Heart right ventricle (tissue), 16 donors: Measurements from ENCODE around the gene BMAL2. TPM values are rescaled to one million over a fixed set of nuclear protein-coding genes. Genes with fewer than 3 reads are reported as not detected.

Experiments used
- ATAC-seq, 8 donors: fragments of 200-7000 bp; cut with Tn5 transposase; one replicate each; pipeline ENCODE4 v1.9.1; 2020; ENCODE audit warnings: mild to moderate bottlenecking in 8 of 8, moderate library complexity in 8 of 8, moderate number of reproducible peaks in 1 of 8
- DNase-seq, 2 donors: peaks; one replicate each; pipeline ENCODE4 v3.0.0-alpha.2; 2020
- H3K27ac ChIP-seq, 10 donors: fragments of 200-600 bp; sonication (generic) in 2 of 10; one replicate each; pipeline versions ENCODE4 v1.5.0 to v1.8.0; 2020 to 2022; ENCODE audit warnings: mild to moderate bottlenecking in 3 of 10
- H3K27me3 ChIP-seq, 7 donors: fragments of 200-600 bp; one replicate each; pipeline ENCODE4 v1.8.0; 2021 to 2022; ENCODE audit warnings: mild to moderate bottlenecking in 2 of 7
- H3K36me3 ChIP-seq, 9 donors: fragments of 200-600 bp; sonication (generic) in 1 of 9; one replicate each; pipeline versions ENCODE4 v1.5.0 to v1.8.0; 2020 to 2022; ENCODE audit warnings: mild to moderate bottlenecking in 2 of 9
- H3K4me1 ChIP-seq, 9 donors: fragments of 200-600 bp; sonication (generic) in 1 of 9; one replicate each; pipeline versions ENCODE4 v1.5.0 to v1.8.0; 2020 to 2022; ENCODE audit warnings: mild to moderate bottlenecking in 4 of 9
- H3K4me3 ChIP-seq, 10 donors: fragments of 200-600 bp; sonication (generic) in 2 of 10; one replicate each; pipeline versions ENCODE4 v1.5.0 to v1.8.0; 2020 to 2022; ENCODE audit warnings: mild to moderate bottlenecking in 7 of 10, moderate library complexity in 2 of 10
- H3K9me3 ChIP-seq, 11 donors: fragments of 200-600 bp in 10 of 11; sonication (generic) in 2 of 11; one replicate each; pipeline versions ENCODE4 v1.5.0 to v1.8.0; 2013 to 2022; ENCODE audit warnings: mild to moderate bottlenecking in 2 of 11, control low read depth in 1 of 11, moderate library complexity in 1 of 11
- WGBS, 2 donors: extraction: QIAGEN DNeasy Blood & Tissue Kit; methylation state at CpG; one replicate each; pipeline ENCODE4 v1.1.7; 2013; ENCODE audit warnings: inconsistent platforms in 1 of 2; 5-methylcytosine and 5-hydroxymethylcytosine counted together
- intact Hi-C, 10 donors: fragments of 100-400 bp; cut with DNase I; formaldehyde crosslinking; loops; one replicate each; pipeline versions ENCODE4 v1.11.1 to v1.14.2; 2022
- polyA plus RNA-seq, 2 donors: library from polyadenylated mRNA; stranded (reverse); fragments of 200-250 nt; gene quantifications; one replicate each; pipeline ENCODE4 v1.2.3, GENCODE V29; 2013
- total RNA-seq, 10 donors: library from RNA; stranded (reverse); fragmentation: NEBNext Ultra II Directional in 3 of 10; extraction: Animal tissue kit (Norgen Biotek cat#: 25700) in 3 of 10; gene quantifications; one replicate each; pipeline versions ENCODE4 v1.2.1 to v1.2.4, GENCODE V29; 2021 to 2023
- TF ChIP-seq, protein P1 (sequence below), 9 donors: fragments of 200-600 bp; sonication (generic) in 2 of 9; IDR thresholded peaks; one replicate each; pipeline versions ENCODE4 v1.5.0 to v1.8.0; 2021 to 2022; ENCODE audit warnings: antibody characterized with exemption in 9 of 9, mild to moderate bottlenecking in 5 of 9, moderate library complexity in 1 of 9
- donor health status: Arrhythmogenic right ventricular cardiomyopathy.
- donor health status: ischemic (EF 13 %, LVEDD 7.1; RV severe dilation, severe dysfunction).
- donor health status: healthy with polysubstance abuse.
- donor health status: DM: no; HTN: yes; CAD: no.
- donor health status: DM: no; HTN: no; CAD: no.
- donor health status: ischemic (EF 25% LVEDD 6.9; RV normal size, moderate dysfunction).
- donor health status: ischemic (EF 25% LVEDD 5.7; RV mildly dilated, moderate dysfunction).
- donor health status: healthy.
- donor health status: DM: yes; HTN: yes; CAD: no.
- donor health status: Ischemic cardiomyopathy.
- donor health status: ischemic (EF 35%, LVEDD 5.7; RV mildly dilated, moderate dysfunction).
- donor health status: nonischemic (EF 11% LVEDD 7.7; RV severe dilation, severe dysfunction).
- donor health status: DM: yes; HTN: yes; CAD: no.
- donor health status: PGD.
- donor health status: ischemic (EF 29% LVEDD 5.4; RV normal size, mild dysfunction).
- donor health status: nonischemic (EF 23%, LVEDD 6.1; RV moderate dilation, normal function).

The BMAL2 gene
- total and polyA plus RNA-seq, 12 donors, result 0.44 to 9.4 (median 1.9) TPM

DNA sequence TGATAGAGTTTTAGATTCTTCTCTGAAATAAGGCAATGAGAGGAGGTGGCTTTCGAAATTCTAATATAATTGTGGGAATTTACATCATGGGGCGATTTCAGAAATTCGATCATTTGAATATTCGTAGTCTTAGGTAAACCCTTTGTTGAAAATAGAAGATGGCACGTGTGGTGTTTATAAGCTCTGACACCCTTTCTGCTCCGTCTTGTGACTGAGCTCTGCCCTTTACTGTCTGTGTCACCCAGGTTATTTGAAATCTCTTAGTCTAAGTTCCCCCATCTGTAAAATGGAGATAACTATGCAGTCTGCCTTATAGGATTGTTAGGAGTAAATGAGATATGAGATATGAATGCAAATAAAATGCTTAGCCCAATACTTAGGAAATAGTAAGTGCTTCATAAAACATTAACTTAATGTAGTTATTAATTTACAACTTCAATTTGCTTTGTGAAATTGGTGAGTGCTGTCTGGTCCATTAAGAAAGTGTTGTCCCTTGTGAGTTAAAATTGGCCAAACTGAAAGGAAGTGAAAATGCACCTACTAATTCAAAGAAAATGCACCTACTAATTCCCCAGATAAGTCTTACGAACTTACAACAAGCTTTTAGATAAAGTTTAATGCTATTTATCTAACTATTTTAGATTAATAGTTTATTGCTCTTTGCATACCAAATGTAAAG lies 1.5 kb downstream of the BMAL2 start:
- Histone ChIP-seq H3K4me1 (peaks cover 0 to 32% (median 9%) of the 10 kb centered on the region in 9 donors), H3K27ac (no peak overlapping the region), H3K27me3 (peaks cover 0 to 21% (median 0%) of the 10 kb centered on the region in 7 donors), H3K4me3 (peak overlapping the region in 3 of 10 donors; percentile 57 to 73 (median 66)), H3K9me3 (no peaks in the 10 kb centered on the region), H3K36me3 (no peaks in the 10 kb centered on the region)
- DNase-seq (no peak), ATAC-seq (no peak)
- intact Hi-C loops, result loop anchor here in 3 of 10 donors (10.0 kb wide), 3 partner anchors 321 to 371 kb away; no protein-coding TSS in a partner anchor
- 82 to 83% methylated on average over 7 of the region's 7 CpGs for WGBS, 2 donors
- TF ChIP-seq, protein P1, sequence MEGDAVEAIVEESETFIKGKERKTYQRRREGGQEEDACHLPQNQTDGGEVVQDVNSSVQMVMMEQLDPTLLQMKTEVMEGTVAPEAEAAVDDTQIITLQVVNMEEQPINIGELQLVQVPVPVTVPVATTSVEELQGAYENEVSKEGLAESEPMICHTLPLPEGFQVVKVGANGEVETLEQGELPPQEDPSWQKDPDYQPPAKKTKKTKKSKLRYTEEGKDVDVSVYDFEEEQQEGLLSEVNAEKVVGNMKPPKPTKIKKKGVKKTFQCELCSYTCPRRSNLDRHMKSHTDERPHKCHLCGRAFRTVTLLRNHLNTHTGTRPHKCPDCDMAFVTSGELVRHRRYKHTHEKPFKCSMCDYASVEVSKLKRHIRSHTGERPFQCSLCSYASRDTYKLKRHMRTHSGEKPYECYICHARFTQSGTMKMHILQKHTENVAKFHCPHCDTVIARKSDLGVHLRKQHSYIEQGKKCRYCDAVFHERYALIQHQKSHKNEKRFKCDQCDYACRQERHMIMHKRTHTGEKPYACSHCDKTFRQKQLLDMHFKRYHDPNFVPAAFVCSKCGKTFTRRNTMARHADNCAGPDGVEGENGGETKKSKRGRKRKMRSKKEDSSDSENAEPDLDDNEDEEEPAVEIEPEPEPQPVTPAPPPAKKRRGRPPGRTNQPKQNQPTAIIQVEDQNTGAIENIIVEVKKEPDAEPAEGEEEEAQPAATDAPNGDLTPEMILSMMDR (IDR thresholded peaks at IDR 0.05), result no peak

DNA sequence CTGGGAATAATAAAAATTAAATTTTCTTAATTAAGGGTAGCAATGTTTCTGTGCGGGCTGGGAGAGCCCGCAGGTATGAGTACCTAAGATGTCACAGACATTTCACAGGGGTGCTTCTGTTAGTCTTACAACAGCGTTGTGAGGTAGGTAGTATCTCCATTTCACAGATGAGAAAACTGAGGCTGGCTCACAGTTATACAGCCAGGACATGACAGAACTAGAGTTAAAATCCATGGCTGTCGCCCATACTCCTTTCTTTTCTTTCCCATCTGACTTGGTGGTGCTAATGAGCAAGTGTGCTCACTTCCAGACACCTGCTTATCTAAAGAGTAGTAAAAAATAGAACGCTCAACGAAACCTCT lies 2.1 kb downstream of the BMAL2 start:
- intact Hi-C loops, result loop anchor here in 3 of 10 donors (10.0 kb wide), 3 partner anchors 320 to 370 kb away; no protein-coding TSS in a partner anchor
- H3K4me1 ChIP-seq, result peaks cover 0 to 32% (median 9%) of the 10 kb centered on the region in 9 donors
- WGBS, 2 donors, result 72 to 85% methylated on average over 6 of the region's 6 CpGs
- ATAC-seq (no peak), DNase-seq (no peak)
- peaks cover 0 to 21% (median 0%) of the 10 kb centered on the region in 7 donors for H3K27me3 ChIP-seq
- TF ChIP-seq, protein P1 (IDR thresholded peaks at IDR 0.05), result no peak
- no peaks in the 10 kb centered on the region for H3K36me3 ChIP-seq
- H3K9me3 ChIP-seq, result no peaks in the 10 kb centered on the region
- no peak overlapping the region for H3K27ac ChIP-seq
- no peak overlapping the region for H3K4me3 ChIP-seq

DNA sequence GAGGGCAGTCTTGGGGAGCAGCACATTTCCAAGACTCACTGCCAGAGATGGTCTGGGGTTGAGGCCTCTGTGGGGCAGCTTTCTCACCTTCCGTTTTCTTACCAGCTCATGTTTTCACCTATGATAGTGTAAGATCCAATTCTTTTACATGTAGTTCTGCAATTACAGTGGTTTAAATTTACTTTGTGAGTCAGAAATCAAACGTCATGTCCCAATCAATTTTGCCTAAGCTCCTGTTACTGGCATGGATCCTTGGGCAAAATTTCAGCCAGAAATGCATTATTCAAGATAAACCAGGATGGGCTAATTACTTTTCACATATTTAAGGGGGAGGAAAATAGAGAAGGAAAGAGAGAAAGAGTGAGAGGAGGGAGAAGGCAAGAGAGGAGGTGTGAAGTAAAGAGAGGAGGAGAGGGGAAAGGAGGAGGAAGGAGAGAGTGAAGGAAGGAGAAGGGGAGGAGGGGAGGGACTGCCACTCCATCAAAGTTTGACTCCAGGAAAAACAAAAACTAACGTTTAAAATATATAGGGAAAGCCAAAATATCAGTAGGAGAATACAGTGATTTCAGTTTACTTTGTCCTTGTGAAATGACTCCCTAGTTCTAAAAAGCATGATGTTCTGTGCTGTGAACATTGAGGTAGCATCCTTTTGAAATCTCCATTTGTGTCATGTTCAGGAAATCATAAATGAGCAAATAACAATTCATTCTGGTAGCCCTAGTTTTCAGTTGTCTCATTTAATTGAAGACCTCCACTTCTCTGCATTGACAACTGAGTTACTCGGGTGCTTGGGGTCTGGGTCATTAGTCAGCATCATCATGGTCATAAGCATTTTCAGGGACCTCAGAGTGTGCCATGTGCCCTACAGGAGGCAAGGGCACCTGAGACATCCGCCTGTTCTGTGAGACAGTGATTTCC lies 3.0 kb downstream of the BMAL2 start:
- intact Hi-C loops, result loop anchor here in 3 of 10 donors (10.0 kb wide), 3 partner anchors 319 to 369 kb away; no protein-coding TSS in a partner anchor
- Histone ChIP-seq H3K9me3 (no peaks in the 10 kb centered on the region), H3K27me3 (peaks cover 0 to 21% (median 0%) of the 10 kb centered on the region in 7 donors), H3K4me3 (no peak overlapping the region), H3K36me3 (no peaks in the 10 kb centered on the region), H3K27ac (no peak overlapping the region), H3K4me1 (peaks cover 0 to 32% (median 9%) of the 10 kb centered on the region in 9 donors)
- TF ChIP-seq, protein P1 (IDR thresholded peaks at IDR 0.05), result no peak
- no peak for ATAC-seq
- 74 to 81% methylated on average over 5 of the region's 5 CpGs for WGBS, 2 donors
- no peak for DNase-seq

DNA sequence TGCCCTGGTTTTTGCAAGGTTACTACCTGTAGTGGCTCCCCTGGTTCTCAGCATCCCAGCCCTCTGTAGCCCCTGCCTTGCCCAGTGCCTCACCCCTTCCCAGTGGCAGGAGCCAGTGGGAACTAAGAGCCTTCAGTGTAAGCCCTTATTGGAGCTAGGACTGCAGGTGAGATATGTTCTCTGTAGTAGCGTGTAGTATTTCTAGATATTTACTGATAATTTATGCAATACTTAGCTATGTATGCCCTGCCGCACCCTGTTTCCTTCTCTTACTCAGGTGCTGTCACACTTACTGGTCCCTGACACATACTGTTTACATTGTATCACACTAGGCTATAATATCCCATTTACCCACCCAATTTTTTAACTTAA lies 3.6 kb downstream of the BMAL2 start:
- H3K4me3 ChIP-seq, result no peak overlapping the region
- WGBS, 2 donors, result 100% methylated on average over 2 of the region's 2 CpGs
- no peaks in the 10 kb centered on the region for H3K9me3 ChIP-seq
- no peak for ATAC-seq
- no peak overlapping the region for H3K27ac ChIP-seq
- TF ChIP-seq, protein P1 (IDR thresholded peaks at IDR 0.05), result no peak
- peaks cover 0 to 21% (median 0%) of the 10 kb centered on the region in 7 donors for H3K27me3 ChIP-seq
- intact Hi-C loops, result loop anchor here in 3 of 10 donors (10.0 kb wide), 3 partner anchors 319 to 369 kb away; no protein-coding TSS in a partner anchor
- no peak for DNase-seq
- peaks cover 0 to 26% (median 9%) of the 10 kb centered on the region in 9 donors for H3K4me1 ChIP-seq
- H3K36me3 ChIP-seq, result no peaks in the 10 kb centered on the region
